Breast epithelium (tissue), 4 donors: ENCODE results near the gene RGMA. TPM values are rescaled to one million over a fixed set of nuclear protein-coding genes. Genes with fewer than 3 reads are reported as not detected.
A peak's percentile ranks its signal among the peaks of the same experiment; 100 is the strongest.

Experiments used
- DNase-seq, 2 donors: peaks; one replicate each; pipeline ENCODE4 v3.0.0-alpha.2; 2019; ENCODE audit warnings: low spot score in 2 of 2
- H3K27ac ChIP-seq, 2 donors: fragments of 200-600 bp; sonication (generic) in 1 of 2; one replicate each; pipeline ENCODE4 v1.5.1; 2016 to 2019; ENCODE audit warnings: mild to moderate bottlenecking in 1 of 2
- H3K27me3 ChIP-seq, 2 donors: fragments of 200-600 bp; sonication (generic) in 1 of 2; one replicate each; pipeline versions ENCODE4 v1.5.1 to v1.6.0; 2017 to 2019; ENCODE audit warnings: control low read depth in 1 of 2, mild to moderate bottlenecking in 1 of 2
- H3K36me3 ChIP-seq: fragments of 200-600 bp; one replicate; pipeline ENCODE4 v1.5.1; 2019
- H3K4me1 ChIP-seq, 2 donors: fragments of 200-600 bp; sonication (generic); one replicate each; pipeline ENCODE4 v1.5.1; 2016 to 2019; ENCODE audit warnings: control low read depth in 1 of 2
- H3K4me3 ChIP-seq, 3 donors: fragments of 200-600 bp; sonication (generic); 1 replicate in 2 of 3; 2 replicates in 1 of 3; pipeline ENCODE4 v1.5.1; 2016 to 2019; ENCODE audit warnings: mild to moderate bottlenecking in 3 of 3, moderate library complexity in 2 of 3
- H3K9me3 ChIP-seq, 2 donors: fragments of 200-600 bp; sonication (generic) in 1 of 2; one replicate each; pipeline ENCODE4 v1.5.1; 2016 to 2019; ENCODE audit warnings: control low read depth in 1 of 2
- CTCF ChIP-seq, 3 donors: fragments of 450-650 bp; IDR thresholded peaks; one replicate each; pipeline ENCODE4 v1.5.1; 2016 to 2017; ENCODE audit warnings: antibody characterized with exemption in 3 of 3, mild to moderate bottlenecking in 3 of 3, moderate library complexity in 3 of 3
- POLR2A ChIP-seq: fragments of 450-650 bp; IDR thresholded peaks from one replicate; pipeline ENCODE4 v1.6.1; 2016; ENCODE audit warnings: antibody characterized with exemption, mild to moderate bottlenecking, moderate library complexity
- POLR2AphosphoS5 ChIP-seq, 3 donors: sonication (generic); formaldehyde crosslinking; IDR thresholded peaks; one replicate each; pipeline ENCODE4 v1.6.1; 2017; ENCODE audit warnings: antibody characterized with exemption in 3 of 3
- intact Hi-C: fragments of 100-400 bp; cut with DNase I; formaldehyde crosslinking; loops from one replicate; pipeline ENCODE4 v1.15.1; 2023; ENCODE audit warnings: low total_unique reads
- total RNA-seq, 3 donors: library from RNA; depleted of rRNA; stranded (reverse); fragments of >200 nt; gene quantifications; one replicate each; pipeline ENCODE4 v1.1.0, GENCODE V29; 2016

Gene RGMA
- total RNA-seq, 3 donors from 2014 or later, result 9.7 to 17.7 (median 14.4) TPM

- Histone ChIP-seq H3K27ac (no peak overlapping the region), H3K9me3 (no peaks in the 10 kb centered on the region), H3K27me3 (no peaks in the 10 kb centered on the region), H3K4me3 (no peak overlapping the region), H3K4me1 (peaks cover 3 to 4% of the 10 kb centered on the region in 2 donors), H3K36me3 (peaks cover 32% of the 10 kb centered on the region)
- intact Hi-C loops, result no loop called here
- TF ChIP-seq POLR2AphosphoS5 (IDR thresholded peaks at IDR 0.05) (no peak), POLR2A (no peak), CTCF (IDR thresholded peaks at IDR 0.05) (no peak)
- DNase-seq, result no peak
Observed at GRCh38 chr15:93024293-93024692, 64.7 kb downstream of the RGMA start.

- Histone ChIP-seq H3K9me3 (no peaks in the 10 kb centered on the region), H3K36me3 (peaks cover 32% of the 10 kb centered on the region), H3K4me3 (no peak overlapping the region), H3K27me3 (no peaks in the 10 kb centered on the region), H3K27ac (no peak overlapping the region), H3K4me1 (no peaks in the 10 kb centered on the region)
- TF ChIP-seq POLR2A (no peak), CTCF (IDR thresholded peaks at IDR 0.05) (no peak), POLR2AphosphoS5 (IDR thresholded peaks at IDR 0.05) (no peak)
- intact Hi-C loops, result no loop called here
- DNase-seq, result no peak
Observed at GRCh38 chr15:93020976-93021772, 67.8 kb downstream of the RGMA start.

- TF ChIP-seq POLR2AphosphoS5 (IDR thresholded peaks at IDR 0.05), result no peak
- no peak for TF ChIP-seq POLR2A
- no peak for TF ChIP-seq CTCF (IDR thresholded peaks at IDR 0.05)
- H3K4me3 ChIP-seq, result no peak overlapping the region
- H3K36me3 ChIP-seq, result peaks cover 31% of the 10 kb centered on the region
- H3K27ac ChIP-seq, result no peak overlapping the region
- no peaks in the 10 kb centered on the region for H3K9me3 ChIP-seq
- DNase-seq, result no peak
- no peaks in the 10 kb centered on the region for H3K27me3 ChIP-seq
- H3K4me1 ChIP-seq, result no peaks in the 10 kb centered on the region
- intact Hi-C loops, result loop anchor here (2.0 kb wide), 1 partner anchor 45 kb away; no protein-coding TSS in a partner anchor
Observed at GRCh38 chr15:93019971-93020370, 69.0 kb downstream of the RGMA start.

- intact Hi-C loops, result loop anchor here (2.0 kb wide), 1 partner anchor 44 kb away; no protein-coding TSS in a partner anchor
- Histone ChIP-seq H3K27me3 (no peaks in the 10 kb centered on the region), H3K4me3 (no peak overlapping the region), H3K36me3 (peaks cover 24% of the 10 kb centered on the region), H3K9me3 (no peaks in the 10 kb centered on the region), H3K4me1 (no peaks in the 10 kb centered on the region), H3K27ac (peak overlapping the region in 1 of 2 donors; percentile 45)
- TF ChIP-seq CTCF (IDR thresholded peaks at IDR 0.05), result no peak
- no peak for TF ChIP-seq POLR2A
- no peak for TF ChIP-seq POLR2AphosphoS5 (IDR thresholded peaks at IDR 0.05)
- no peak for DNase-seq
Observed at GRCh38 chr15:93019090-93019489, 69.9 kb downstream of the RGMA start.

- Histone ChIP-seq H3K27ac (peak overlapping the region; percentile 10 to 45), H3K36me3 (peaks cover 24% of the 10 kb centered on the region), H3K9me3 (no peaks in the 10 kb centered on the region), H3K27me3 (no peaks in the 10 kb centered on the region), H3K4me1 (no peaks in the 10 kb centered on the region), H3K4me3 (no peak overlapping the region)
- intact Hi-C loops, result loop anchor here (2.0 kb wide), 1 partner anchor 44 kb away; no protein-coding TSS in a partner anchor
- no peak for DNase-seq
- TF ChIP-seq CTCF (IDR thresholded peaks at IDR 0.05) (no peak), POLR2A (no peak), POLR2AphosphoS5 (IDR thresholded peaks at IDR 0.05) (no peak)
Observed at GRCh38 chr15:93018574-93018973, 70.4 kb downstream of the RGMA start.
